GM21367 (cell line): ENCODE results near the gene L2HGDH.
A peak's percentile ranks its signal among the peaks of the same experiment; 100 is the strongest.
"Not testable (repeated sequence)": the region's sequence is repeated elsewhere in the genome, so short reads cannot be mapped to it uniquely, and the experiment has no call there.

Experiments used
- ATAC-seq: cut with Tn5 transposase; IDR thresholded peaks from one replicate; pipeline ENCODE4 v1.9.1; 2021; ENCODE audit not compliant: unreplicated experiment

The L2HGDH gene

DNA sequence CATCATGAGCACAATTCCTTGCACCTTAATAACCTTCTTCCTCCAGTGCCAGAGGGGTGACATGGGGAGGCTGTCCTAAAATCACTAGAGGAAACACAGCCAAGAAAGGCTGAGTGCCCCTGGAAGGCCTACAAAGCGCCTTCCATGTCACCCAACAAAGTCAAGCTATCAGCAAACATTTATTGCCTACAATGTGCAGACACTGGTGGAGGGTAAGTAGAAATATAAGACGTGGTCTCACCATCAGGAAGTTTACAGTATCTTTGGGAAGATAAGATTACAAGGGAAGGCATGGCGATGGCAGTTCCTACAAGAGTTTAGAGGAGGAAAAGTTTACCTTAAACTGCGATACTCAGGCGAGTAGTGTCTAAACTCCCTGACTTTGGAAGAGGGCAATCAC, 28.0 kb upstream of the L2HGDH start:
- ATAC-seq = no peak

- ATAC-seq = no peak
These were observed 27.3 kb upstream of the L2HGDH start for GRCh38 chr14:50339178-50339804.

GRCh38 chr14:50338587-50338986, 26.6 kb upstream of the L2HGDH start:
- no peak for ATAC-seq

GRCh38 chr14:50335989-50336824, 24.2 kb upstream of the L2HGDH start:
- no peak for ATAC-seq

DNA sequence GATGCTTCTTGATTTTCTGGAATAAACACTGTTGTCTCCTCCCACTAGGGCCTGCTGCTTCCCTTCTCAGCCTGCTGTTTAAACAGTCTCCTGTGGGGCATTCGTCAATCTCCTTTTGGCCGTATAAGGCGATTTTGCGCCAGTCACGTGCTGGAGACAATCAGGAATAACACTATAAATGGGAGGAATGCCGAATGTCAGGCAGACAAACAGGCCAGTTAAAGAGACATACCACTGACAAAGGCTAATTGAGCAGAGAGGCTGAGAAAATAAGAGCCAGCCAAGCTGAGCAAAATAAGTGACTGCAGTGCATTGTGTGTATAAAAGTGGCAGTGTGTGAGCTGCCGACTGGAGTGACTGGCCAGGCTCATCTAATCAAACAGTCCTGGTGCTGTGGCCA, 23.4 kb upstream of the L2HGDH start:
- no peak for ATAC-seq

DNA sequence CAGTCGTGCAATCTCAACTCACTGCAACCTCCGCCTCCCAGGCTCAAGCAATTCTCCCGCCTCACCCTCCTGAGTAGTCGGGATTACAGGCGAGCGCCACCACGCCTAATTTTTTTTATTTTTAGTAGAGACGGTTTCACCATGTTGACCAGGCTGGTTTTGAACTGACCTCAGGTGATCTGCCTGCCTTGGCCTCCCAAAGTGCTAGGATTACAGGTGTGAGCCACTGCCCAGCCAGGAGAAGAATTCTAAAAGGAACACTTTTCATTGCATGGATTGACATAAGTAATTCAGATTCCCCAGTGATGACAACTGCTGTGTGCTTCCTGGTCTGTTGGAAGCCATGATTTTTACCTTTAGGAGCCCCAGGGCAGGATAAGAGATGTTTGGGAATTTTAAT, 22.2 kb upstream of the L2HGDH start:
- ATAC-seq = no peak

DNA sequence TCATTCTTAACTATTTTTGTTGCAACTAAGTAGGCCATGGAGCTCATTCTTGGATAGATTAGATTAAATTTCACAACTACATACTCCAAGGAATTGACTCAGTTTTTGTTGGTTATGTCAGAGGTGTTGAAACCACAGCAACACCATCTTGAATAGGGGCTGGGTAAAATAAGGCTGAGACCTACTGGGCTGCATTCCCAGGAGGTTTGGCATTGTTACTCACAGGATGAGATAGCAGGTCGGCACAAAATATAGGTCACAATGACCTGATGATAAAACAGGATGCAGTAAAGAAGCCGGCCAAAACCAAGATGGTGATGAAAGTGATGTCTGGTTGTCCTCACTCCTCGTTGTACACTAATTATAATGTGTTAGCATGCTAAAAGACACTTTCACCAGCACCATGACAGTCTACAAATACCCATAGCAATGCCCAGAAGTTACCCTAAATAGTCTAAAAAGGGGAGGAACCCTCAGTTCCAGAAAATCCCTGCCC, 21.0 kb upstream of the L2HGDH start:
- ATAC-seq = no peak

DNA sequence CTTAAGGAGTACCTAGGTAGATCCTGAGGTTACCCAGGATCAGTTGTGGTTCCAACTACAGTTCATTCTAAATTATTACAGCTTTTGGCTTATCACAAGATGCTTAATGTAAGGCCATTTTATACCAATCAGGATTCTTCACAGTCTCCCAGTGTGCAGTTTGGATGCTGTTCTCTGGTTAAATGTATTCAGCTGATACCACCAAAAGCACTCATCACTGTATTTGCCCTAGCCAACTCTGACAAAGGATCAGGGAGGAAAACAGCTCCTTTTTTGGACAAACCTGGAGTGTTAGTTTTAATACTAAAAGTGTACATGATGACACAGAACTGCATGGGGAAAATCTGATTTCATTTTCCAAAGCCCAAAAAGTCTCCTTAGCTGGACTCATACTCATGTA, 19.6 kb upstream of the L2HGDH start:
- no peak for ATAC-seq

GRCh38 chr14:50321009-50321660, 9.1 kb upstream of the L2HGDH start:
- ATAC-seq = peak; percentile 79

- ATAC-seq = peak; percentile 49
These were observed 8.3 kb upstream of the L2HGDH start for GRCh38 chr14:50320283-50320682.

DNA sequence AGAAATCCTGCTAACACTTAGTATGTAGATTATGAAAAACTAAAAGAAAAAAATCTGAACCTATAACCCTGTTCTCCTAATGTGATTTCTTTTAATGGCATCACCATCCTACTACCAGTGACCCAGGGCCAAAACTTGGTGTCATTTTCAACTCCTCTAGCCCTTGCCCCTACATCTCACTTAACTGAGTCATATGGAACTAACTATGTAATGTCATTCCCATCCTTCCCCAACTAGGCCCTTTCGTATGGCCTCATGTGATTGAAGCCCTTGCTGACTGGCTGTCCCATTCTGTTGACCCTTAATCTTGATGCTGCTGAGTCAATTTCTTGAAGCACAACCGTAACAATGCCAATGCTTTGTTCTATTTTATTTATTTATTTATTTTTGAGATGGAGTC, 7.7 kb upstream of the L2HGDH start:
- no peak for ATAC-seq

- no peak for ATAC-seq
These were observed 7.3 kb upstream of the L2HGDH start for GRCh38 chr14:50319293-50319692.

GRCh38 chr14:50318031-50318626, 6.1 kb upstream of the L2HGDH start:
- no peak for ATAC-seq

DNA sequence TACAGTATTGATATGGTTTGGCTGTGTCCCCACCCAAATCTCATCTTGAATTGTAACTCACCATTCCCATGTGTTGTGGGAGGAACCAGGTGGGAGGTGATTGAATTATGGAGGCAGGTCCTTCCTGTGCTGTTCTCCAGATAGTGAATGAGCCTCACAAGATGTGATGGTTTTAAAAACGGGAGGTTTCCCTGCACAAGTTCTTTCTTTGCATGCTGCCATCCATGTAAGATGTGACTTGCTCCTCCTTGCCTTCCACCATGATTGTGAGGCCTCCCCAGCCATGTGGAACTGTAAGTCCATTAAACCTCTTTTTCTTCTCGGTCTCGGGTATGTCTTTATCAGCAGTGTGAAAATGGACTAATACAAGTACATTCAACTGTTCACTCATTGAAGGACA, 2.1 kb upstream of the L2HGDH start:
- not testable (repeated sequence) for ATAC-seq

- peak; percentile 9 for ATAC-seq
These were observed 665 bp upstream of the L2HGDH start for GRCh38 chr14:50312734-50313054.

DNA sequence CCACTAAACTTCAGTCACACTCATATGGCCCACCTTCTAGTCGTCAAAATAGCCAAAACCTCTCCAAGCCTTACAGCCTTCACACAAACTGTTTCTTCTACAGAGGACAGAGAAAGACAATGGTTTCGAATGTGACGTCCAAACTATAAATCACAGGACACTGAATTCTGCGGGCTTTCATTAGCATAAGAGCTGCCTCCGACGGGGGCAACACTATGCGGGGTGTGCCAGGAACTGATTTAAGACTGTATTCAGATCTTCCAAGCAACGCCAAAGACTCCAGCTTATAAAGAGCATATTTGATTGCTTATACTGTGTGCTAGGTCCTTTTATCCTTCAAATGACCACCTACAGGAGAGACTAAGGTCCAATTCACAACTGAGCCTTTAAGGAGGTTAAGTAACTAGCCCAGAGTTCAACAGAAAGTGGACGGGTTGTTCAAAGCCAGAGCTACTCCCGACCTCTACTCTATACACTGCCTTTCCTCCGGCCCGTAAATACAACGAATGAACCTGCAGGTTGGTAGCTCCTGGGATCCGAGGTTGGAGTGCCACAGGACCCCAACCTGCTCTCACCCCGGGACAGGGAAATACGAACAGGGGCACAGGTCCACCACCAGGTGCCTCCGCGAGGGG, 575 bp downstream of the L2HGDH start:
- ATAC-seq = no peak

DNA sequence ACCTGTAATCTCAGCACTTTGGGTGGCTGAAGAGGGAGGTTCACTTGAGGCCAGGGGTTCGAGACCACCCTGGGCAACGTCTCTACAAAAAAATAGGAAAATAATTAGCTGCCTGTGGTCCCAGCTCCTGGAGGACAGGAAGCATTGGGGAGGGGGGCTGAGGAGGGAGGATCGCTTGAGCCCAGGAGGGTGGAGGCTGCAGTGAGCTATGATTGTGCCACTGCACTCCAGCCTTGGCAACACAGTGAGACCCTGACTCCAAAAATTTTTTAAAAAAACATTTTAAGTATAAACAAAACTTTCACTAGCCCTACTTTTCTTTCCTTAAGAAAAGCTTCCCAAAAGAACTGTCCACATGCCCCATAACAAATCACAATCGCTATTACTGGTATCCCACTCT, 1.6 kb downstream of the L2HGDH start:
- no peak for ATAC-seq

GRCh38 chr14:50308363-50308915, 3.6 kb downstream of the L2HGDH start:
- no peak for ATAC-seq

- ATAC-seq = no peak
These were observed 8.1 kb downstream of the L2HGDH start for GRCh38 chr14:50303744-50304471.

DNA sequence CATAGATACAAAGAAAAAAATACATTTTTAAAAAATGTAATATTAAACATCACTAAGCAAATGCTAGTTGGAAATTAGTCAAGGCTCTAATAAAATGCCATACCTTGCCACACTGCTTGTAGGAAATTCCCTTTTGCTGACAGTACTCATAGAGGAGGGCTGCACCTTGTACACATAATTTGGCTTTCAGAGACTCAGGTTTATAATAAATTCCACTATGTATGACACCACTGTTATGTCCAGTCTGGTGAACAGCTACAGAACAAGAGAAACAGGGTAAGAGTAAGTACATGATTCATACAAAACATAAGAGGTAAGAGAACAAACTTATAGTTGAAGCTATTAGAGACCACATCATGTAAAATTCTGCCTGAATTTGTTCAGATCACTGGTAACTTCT, 10.1 kb downstream of the L2HGDH start:
- ATAC-seq = no peak
